GM19463 (cell line): ENCODE measurements around the gene LMOD3.
A peak's percentile ranks its signal among the peaks of the same experiment; 100 is the strongest.

Experiments
- ATAC-seq: cut with Tn5 transposase; IDR thresholded peaks from one replicate; pipeline ENCODE4 v1.9.1; 2021; ENCODE audit warnings: mild to moderate bottlenecking, moderate library complexity; ENCODE audit not compliant: unreplicated experiment

Gene LMOD3

DNA sequence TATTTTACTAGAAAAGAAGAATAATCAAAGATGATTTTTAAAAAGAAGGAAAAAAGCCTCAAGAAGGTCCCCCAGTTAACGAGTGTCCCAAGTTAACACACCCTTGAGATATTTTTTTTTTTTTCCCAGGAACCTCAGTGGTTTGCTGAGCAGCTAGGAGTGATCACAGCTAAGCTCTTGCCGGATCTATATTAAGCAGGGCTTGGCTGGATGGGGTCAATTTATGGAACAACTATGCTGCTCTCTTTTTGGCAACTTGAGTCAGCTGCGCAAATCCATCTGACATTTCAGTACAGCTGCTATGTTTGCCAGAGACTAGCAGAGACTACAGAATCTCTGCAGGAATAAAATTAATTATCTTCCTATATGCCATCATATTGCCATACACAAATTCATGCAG lies at the start of gene LMOD3:
Gene LMOD3, minus strand, starts transcription at position 193 of the 400 bp plus-strand sequence. CDS start 209 bp downstream, outside the sequence.
- ATAC-seq, result no peak

DNA sequence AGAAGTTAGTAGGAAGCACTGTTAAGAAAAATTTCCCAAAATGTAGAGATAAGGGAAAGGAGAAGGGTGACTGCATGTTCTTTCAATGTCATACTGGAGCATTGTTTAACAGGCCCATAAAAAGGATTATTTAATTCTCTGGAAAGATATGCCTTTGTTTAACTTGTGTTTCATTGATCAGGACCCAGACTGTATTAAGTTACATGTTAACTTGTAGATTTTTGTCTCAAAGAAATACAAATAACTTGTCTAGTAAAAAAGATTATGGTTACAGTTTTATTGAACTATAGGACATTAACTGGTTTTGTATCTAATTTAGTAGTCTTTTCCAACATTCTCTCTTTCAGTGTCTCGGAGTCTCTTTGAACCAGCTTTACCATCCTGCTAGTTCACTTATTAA lies 49.7 kb upstream of the LMOD3 start:
- ATAC-seq, result no peak

DNA sequence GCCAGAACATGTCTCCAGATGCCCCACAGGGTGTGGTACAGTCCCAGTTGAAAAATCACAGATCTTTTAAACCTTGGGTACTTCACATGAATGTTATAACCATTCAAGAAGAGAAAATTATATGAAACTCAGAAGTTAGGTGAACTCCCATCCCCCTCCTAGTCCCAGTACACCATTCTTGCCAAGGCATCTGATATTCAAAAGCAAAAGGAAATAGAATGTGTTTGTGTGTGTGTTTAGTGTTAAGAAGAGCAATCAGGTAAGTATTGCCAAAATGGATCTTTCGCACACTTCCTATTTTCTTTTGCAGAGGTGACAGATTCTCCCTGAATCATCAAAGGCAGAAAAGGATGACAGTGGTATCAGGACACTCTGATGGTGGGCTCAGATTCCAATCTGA lies 44.1 kb upstream of the LMOD3 start:
- ATAC-seq, result no peak

DNA sequence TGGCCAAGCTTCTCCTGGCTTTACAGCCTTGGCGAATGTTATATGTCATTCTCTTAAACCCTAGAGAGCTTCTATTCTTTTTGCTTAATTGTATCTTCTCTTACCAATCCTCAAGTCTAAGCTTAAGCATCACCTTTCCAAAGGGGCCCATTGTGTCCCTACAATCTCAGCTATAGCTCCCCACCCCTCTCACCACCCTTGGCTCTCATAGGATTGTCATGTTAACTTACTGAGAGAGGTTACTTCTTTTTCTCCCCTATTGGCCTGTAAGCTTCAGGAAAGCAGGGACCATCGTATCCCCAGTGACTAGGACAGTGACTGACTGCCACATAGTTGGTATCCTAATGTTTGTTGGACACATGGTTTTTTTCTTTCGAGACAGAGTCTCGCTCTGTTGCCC lies 43.3 kb upstream of the LMOD3 start:
- ATAC-seq, result no peak

DNA sequence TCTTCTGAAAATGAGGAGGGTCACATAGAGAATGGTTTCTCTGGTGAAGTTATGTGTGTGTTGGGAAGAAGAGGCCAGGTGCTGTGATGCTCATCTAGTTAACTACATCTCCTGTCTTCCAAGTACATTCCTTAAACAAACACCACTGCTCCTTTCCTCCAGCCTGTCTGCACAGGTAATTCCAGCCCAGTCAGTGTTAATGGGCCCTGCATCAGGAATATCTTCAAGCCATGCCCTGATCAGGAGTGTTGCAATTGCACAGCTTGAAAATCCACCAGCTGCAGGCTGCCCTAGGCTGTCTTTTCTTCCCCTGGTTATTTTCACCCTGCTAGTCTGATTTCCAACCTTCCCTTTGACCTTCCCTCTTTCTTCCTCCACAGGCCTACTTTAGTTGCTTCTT lies 41.9 kb upstream of the LMOD3 start:
- ATAC-seq, result no peak

DNA sequence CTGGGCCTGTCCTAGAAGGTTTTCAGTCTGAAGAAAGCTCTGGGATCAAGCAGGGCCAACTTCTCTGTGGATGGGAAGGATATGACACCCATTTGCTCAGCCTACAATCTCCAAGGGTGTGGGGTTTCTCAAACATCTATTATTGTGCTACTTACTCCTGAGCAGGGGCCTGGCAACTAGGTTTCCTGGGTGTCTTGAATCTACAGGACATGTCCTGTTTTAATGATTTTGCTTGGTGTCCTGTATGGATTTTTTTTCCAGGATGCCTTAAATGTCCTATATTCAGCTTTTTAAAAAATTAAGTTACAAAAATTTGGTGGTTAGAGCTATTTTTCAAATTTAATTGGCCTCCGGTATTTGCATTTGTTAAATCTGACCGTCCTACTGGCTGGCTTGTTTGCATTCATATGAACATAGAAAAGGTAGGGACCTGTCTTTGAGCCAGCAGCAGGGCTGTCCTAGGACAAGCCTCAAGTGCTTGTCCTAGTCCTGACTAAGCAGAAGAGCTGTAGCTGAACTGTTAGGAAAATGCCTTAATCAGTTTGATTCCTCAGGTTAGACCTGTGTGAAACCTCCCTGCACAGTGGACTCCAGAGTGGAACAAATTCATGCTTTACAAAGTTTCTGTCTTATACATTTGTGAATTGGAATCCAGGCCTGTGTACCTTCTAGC lies 40.0 kb upstream of the LMOD3 start:
- no peak for ATAC-seq

DNA sequence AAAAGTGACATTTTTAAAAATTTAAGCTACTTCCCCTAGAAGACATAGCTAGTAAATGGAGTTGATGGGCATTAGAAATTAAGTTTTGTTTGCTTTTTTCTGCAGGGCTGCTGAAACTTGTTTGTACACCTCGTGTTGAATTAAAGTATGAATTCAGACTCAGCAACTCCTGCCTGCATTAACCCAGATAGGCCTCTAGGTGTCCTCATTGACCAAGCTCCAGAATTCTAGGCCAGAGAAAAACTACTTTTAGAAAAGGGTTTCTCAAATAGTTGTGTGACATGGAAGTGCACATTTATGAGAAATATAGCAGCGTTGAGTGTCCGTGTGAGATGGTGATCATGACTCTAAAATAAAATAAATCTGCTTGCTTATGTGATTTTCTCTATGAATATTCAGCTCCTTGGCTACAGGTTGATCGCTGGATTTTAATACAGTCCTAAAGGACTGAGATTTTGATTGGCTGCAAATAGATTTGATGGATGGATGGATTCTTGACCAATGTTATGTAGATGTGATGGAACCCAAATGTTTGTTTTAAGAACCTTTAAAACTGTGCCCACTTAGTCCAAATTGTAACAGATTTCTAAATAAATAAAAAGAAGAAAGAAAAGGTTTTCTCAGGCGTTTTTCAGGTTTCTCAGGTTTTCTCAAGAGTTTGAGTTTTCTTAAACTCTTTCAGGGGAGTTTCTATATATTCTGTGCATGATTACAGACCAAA lies 39.4 kb upstream of the LMOD3 start:
- ATAC-seq, result no peak

DNA sequence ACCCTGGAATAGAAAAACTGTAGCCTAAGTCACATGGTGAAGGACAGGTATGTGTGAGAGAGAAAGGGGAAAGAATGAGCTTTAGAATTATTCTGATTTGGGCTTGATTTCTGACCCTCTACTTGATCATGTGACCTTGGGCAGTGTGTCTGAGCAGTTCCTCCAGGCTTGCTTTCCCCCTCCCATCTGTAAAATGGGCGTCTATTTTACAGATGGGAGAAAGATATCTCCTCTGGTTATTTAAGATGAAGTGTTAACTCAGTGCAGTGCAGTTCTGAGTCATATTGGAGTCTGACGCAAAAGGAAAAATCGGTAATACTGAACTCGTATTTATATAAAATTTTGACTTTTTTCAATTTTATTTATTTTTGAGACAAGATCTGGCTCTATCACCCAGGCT lies 38.1 kb upstream of the LMOD3 start:
- ATAC-seq, result no peak

DNA sequence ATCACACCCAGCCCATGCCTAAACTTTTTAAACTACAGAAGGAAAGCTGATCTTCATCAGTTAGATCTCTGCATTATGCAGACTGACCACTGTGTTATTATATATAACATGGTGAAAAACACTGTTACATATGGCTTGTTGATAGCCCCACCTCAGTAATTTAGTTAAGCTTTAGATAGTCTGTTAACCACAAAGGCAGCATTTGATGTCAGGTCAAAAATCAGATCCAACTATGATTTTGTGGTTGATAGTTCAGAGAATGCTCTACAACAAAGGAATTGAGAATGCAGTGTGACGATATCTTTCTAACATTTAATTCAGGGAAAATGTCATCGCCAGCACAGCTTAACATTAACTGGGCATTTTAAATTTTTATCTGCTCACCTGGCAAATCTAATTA lies 37.7 kb upstream of the LMOD3 start:
- ATAC-seq, result no peak

DNA sequence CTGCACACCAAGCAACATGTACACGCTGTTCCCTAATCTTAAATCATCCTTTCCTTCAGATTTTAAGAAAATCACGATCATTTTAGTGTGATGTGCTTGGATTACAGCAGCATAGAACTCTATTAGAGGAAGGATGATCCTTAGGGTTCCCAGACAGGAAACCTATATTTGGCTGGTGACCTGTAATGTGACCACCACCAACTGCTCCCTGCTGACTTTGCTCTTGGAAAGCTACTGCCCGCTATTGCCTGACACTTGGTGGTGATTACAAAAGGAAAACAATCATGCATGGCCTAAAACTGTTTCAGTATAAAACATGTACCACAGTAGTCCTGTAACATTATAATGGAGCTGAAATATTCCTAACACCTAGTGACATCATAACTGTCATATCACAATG lies 27.2 kb upstream of the LMOD3 start:
- ATAC-seq, result no peak

DNA sequence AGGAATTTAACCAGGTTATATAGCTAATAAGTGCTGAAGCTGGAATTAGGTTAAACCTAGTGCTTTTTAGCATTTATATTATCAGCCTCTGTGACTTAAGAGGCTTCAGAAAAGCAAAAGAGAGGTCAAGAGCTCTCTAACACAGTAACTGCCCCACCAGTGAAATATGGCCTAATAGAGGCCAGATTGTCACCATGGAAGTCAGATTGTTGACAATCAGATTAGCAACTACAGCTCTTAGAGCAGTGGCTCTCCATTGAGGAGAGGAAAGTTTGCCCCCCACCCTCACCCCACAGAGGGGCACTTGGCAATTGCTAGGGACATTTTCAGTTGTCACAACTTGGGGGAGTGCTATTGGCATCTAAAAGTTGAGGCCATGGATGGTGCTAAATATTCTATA lies 23.3 kb upstream of the LMOD3 start:
- no peak for ATAC-seq

DNA sequence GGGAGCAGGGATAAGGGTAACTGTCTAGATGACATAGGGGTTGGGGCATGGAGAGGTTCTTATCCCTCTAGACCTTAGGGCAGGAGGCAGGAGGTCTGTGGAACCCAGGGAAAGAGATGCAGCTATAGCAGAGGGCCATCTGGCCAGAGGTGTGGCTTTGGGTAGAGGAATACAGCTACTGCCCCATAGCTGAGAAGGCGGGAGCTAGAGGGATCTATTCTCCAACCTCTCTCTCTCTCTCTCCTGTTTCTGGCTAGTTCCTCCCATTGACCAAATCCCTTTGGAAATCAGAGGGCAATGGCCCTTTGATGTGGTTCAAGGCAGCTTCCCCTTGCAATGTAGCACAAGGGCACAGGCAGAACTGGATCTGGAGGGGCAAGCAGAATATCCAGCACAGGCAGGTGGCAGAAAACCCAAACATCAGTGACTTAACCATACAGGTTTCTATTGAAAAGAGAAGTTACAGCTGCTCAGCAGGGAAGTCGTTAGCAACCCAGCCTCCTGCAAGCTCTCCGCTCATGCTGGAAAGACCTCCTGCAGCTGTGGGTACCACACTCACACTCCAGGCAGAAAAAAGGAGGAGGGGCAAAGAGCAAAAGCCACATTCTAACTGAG lies 22.3 kb upstream of the LMOD3 start:
- ATAC-seq, result no peak

DNA sequence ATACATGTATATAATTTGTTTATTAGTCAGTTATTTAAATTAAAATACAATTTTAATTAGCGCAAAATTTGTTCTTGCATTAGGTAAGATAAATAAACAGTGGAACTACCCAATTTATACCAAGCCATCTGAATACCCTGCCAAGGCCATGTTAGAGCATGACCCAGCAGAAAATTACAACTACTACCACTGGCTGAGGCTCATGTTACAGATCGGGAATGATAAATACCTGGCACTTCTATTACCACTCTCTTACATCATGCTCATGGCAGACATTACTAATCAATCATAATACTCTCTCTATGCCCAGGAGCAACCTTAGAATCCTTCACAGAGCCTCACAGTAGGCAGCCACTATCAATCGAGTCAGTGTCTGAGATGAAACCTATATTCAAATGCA lies 21.2 kb upstream of the LMOD3 start:
- no peak for ATAC-seq

DNA sequence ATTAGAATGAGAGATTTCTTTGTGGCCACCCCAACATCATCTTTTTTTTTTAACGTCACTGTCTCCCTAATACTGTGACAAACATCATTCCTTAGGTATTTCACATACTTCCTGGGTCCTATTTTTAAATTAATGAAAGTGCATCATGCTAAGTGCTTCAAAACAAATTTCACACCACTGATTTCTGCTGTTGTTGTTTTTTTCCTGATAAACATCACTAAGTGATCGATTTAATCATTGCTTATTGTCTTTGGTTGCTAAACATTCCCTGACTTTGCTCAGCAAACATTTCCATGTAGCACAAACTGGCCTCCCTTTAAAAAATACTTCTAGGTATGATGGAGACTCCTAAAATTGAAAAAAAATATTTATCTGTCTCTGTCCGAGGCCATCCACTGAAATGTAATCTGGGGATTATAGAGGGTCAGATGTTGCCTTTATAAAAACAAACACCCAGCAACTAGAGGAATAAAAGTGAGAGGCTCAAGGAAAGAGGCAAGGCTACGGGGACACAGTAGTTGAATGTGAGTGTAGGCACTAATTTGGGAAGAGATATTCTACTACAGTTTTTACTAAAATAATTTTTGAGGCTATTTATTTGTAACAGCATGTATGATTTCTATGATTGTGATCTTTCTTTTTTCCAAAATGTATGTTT lies 20.5 kb upstream of the LMOD3 start:
- ATAC-seq, result no peak

DNA sequence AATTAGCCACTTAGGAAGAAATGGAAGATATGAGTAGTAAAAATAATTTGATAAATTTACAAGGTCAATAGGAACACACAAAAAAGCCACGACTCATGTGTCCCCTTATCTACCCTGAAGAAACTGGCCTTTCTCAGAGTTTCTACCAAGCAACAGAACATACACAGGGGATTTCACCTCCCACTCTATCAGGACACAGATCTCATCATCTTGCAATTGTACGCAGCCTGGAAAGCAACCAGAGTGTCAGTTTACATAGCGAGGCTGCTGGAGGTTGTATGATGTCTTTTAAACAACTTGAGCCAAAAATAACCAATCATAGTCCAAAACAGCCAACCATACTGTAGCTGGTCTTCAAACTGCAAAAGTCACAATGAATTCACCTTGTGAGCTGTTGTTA lies 19.7 kb upstream of the LMOD3 start:
- no peak for ATAC-seq

DNA sequence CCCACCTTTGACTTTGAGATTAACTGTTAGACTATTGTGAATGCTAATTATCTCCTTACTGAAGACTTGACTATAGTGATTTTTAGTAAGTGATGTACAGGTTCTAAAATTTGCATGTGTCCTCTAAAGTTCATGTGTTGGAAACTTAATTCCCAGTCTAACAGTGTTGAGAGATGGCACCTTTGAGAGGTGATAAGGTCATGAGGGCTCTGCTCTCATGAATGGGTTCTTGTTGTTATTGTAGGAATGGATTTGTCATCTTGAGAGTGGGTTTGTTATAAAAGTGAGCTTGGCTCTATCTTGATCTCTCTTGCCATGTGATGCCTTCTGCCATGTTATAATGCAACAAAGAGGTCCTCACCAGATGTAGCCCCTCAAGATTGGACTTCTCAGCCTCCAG lies 18.9 kb upstream of the LMOD3 start:
- ATAC-seq, result no peak

DNA sequence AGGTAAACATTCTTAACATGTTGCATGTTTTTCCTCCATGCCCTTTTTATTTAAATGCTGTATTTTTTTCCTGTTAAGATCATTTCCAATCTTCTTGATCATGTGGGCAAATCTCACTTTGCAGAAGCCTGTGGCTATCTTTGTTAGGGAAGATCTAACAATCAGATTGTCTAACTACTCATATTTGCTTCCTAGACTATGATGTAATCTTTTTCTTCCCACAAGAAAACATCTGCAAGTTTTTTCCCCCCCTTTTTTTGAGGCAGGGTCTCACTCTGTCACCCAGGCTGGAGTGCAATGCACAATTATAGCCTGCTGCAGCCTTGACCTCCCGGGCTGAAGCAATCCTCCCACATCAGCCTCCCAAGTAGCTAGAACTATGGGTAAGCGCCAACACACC lies 15.0 kb upstream of the LMOD3 start:
- ATAC-seq, result no peak

DNA sequence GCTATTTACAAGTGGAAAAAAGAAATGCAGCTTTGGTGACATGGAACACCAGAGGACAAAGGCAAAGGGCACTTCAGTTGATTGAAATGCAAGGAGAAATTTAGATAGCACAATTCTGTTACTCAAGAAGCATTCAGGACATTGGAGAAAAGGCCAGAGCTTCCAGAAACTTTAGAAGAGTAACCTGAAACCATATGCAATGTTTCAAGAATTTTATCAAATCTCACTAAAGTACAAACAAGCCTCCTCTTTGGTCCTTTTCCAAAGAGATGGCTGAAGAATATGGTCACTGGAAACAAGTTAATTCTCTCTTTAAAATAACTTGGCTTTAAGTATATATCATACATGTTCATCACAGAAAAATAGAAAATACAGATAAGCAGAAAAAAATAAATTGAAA lies 14.6 kb upstream of the LMOD3 start:
- ATAC-seq, result no peak

DNA sequence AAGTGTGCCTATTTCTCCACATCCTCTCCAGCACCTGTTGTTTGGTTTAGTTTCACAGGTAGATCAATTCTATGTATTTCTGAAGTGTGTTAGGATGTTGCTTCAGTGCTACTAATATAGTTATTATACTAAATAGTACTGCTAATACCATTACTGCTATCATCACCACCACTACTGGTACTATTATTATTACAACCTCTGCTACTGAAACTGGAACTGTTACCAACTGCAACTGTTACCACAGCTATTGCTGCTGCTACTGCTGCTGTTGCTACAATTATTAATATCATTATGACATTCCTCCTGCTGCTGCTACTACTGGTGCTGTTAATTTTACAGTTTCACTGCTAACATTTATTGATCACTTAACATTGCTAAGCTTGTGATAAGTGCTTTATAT lies 8.3 kb upstream of the LMOD3 start:
- ATAC-seq, result peak; percentile 81

DNA sequence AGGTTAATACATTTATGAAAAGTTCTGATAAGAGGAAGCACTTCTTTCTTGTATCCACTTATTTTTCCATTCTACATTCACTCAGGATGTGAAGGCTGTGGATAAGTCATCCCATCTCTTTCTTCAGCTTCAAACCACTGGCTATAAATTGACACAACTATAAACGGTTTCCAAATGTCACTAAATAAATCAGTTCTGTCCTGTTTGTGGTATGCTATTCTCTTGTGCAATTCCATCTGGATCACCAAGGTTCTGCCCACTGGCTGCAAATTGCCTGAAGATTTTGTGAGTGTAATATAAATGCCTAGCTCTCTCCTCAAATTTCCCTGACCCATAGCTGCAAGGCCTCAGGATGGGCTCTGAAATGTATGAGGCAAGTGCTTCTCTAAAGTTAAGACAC lies 7.1 kb upstream of the LMOD3 start:
- no peak for ATAC-seq

DNA sequence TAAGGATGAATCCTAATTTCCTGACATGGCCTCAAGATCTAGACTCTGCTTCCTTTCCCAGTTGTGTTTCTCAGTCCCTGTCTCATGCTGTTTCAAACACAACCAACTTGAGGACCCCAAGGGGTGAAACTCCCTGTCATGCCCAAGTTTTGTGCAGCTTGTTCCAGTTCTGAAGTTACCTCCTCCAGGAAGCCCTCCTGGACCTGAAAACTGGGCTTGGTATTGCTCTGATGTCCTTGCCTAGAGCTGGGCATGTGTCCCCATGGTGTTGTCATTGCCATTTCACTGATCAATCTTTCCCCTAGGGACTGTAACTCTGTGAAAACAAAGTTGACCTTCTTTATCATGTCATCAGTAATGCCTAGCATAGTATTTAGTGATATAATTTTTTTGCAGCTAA lies 6.1 kb upstream of the LMOD3 start:
- no peak for ATAC-seq

DNA sequence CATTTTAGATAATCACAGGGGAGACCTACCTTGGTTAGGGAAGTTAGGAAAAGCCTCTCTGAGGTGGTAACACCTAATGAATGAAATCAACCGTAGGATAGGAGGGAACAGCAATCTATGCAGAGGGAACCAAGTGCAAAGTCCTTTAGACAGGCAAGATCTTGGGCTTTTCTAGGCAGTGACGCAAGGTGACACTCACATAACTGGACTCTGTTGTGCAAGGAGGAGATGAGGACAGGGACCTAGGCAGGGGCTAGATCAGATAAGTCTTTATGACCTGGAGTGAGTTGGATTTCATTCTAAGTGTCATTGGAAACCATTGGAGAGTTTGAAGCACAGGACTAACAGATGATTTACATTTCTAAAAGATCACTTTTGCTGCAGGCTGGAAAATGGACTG lies 4.6 kb upstream of the LMOD3 start:
- no peak for ATAC-seq
